CD4-positive, alpha-beta T cell treated with Interleukin-10 for 1 hour (primary cell): Measurements from ENCODE around the gene UBN1.

Experiments
- DNase-seq: peaks from one replicate; pipeline ENCODE4 v3.0.0-alpha.2; 2020

UBN1 gene

DNA sequence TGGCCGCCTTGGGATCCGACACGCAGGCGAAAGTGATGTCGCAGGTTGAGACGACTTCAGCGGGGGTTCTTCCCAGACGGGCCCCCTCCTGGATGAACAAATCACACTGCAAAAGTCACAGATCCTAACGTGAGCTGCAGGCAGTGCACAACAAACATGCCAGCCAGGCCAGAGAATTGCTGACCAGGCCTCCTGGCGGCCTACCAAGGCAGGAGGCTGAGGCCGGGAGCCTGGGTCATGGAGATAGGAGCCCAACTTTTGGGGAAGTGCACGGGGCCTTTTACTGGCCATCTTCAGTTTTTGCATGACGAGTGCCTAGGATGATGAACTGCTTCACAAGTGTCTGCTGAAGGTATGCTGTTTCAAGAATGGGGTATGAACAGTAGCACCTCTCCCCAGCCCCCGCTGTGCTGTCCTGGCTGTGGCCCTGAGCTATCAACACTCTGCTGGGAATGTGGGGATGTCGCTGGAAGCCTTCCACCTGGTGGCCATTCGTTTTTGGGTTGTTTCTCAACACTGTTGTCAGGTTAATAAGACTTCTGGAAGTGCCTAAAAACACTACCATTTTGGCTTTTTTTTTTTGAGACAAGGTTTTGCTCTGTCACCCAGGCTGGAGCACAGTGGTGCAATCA, 32.6 kb upstream of the UBN1 start:
- no peak for DNase-seq

DNA sequence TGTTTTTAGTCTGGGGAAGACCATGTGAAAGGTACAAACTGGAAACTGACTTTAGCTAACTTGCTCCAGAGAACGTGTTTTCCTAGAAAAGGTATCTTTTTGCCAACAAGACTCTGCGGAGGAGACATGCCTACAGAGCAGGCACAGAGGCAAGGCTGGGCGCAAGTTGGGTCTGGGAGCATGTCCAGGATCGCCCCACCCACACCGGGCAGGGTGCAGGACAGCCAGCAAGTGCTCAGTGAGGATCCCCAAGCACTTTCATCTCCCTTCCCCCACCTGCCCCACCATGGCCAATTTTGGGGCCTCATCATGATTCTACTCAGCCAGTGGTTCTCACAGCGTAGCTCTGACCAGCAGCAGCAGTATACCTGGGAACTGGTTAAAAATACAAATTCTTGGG, 26.6 kb upstream of the UBN1 start:
- no peak for DNase-seq

DNA sequence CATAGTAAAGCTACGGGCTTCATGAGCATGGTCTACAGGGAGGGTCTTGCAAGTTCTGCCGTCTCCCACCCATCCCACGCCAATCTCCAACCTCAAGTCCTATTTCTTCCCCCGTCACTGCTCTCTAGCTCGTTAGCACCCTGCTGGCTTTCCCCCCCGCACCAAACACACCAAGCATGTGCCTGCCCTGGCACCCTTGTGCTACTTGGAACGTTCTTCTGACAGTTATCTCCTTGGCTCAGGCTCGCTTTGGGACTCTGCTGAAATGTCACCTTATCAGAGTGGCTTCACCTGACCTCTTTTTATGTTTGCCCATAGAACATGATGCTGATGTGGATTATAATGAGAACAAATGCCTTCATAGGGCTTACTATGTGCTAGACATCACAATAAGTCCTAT, 22.1 kb upstream of the UBN1 start:
- no peak for DNase-seq

DNA sequence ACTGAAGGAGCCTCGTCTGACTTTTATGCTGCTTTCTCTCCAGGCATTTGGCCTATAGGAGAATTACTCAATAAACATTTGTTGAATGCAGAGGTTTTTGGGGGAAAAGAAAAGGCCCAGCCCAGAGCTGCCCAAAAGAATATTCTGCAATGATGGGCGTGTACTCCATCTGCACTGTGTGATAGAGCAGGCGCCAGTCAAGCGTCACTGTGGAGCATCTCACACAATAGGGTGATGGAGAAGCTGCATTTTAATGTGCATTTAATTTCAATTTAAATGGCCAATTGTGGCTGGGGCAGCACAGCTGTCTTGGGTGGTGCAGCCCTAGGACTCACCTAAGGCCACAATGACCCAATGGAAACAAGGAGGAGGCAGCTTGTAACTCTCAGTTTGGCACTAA, 20.8 kb upstream of the UBN1 start:
- DNase-seq: no peak

DNA sequence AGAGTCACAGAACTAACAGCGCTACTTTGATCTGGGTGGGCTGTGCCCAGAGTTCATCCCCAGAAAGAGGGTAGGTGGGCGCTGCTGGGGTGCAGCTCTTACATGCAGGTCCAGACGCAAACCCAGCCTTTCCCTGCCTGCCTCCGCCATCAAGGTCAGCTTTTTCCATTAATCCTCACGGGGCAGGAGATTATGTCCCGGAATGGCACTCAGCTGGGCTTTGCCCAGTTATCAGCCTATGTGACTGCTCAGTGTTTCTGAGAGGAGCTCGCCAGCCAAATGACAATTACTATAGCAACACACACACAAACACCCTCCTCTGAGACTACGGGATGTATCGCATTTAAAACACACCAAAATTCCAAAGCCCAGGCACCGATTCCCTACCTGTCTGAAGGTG, 20.3 kb upstream of the UBN1 start:
- no peak for DNase-seq

DNA sequence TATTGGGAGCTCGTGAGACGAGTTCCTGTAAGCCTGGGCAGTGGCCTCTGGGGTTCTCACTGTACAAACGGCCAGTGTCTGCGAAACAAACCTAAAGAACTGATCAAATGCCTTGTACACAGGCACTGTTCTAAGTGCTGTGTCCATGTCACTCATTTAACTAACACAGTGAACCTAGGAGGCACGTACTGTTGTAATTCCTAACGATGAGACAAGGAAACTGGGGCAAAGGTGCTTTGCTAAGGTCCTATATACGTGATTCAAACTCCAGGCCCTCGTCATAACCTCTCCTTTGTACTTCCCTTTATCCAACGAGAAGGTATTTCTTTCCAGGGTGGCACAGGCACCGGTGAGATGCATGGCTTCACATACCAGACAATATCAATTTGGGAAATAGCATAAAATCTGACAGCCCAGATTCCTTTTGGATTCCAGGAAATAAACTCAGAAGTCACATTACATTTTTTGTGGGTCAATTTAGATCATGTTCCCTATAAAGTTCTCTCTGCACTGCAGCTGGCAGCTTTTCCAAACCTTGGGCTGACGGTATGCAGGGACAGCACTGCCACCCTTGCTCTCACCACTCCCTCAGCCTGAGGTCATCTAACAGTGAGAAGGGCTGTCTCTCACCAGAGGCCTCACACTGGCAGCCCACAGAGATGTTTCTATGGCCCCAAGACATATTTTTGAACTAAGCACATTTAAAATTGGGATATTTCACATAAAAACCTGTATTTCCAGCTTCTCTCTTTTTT, 18.5 kb upstream of the UBN1 start:
- no peak for DNase-seq

DNA sequence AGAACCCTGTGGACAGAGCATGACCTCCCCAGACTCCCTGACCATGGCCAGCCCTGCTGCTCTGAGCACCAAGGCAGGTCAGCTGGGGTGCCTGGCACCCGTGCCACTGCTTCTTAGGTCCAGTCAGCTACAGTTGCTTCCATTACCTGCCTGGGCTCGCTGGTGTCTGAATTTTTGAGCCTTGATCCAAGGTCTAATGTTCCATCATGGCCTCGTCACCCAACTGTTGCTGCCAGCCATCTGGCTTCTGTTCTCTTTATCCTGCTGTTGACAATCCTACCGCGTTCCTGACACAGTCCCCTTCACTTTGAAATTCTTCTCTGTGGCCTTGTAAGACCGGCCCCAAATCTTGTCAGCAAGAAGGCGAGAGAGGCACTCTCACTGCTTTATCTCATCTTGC, 16.9 kb upstream of the UBN1 start:
- DNase-seq: no peak

DNA sequence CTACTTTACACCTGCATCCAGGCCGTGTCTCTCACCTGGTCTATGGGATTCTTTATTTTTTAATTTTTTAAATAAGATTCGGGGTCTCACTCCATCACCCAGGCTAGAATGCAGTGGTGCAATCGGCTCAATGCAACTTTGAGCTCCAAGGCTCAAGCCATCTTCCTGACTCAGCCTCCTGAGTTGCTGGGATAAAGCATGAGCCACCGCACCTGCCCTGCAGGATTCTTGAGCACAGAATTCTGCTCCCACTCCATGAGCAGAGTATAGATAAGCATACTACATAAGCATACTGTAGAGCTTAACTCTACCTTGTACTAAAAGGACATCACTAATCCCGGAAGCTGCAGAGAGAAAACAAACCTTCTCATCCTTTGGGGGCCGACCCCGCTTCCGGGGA, 15.7 kb upstream of the UBN1 start:
- DNase-seq: no peak

DNA sequence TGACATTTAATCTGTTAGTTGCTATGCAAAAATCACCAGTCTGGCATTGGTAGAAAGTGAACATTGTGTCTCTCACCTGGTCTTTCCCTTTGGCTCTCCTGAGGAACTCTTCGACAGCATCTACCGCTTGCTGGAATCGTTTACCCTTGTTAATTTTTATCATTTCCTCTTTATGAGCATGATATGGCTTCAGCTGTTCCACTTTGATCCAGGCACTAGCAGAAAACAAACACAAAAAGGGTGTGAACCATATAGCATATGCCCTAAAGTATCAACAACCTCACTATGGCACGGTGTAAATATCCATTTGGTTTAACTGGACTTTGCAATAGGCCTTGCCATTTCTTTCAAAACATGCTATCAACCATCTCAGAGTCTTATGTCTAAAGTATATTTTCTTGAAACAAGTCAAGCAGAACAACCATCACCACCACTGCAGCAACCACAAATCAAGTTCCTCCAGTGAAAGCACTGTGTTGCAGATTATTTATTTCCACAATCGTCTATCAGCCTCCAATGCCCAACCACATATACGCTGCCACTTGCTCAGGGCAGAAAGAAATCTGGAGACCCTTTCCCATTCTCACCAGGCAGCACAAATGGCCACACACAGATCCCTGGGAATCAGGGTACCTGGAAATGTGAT, 14.5 kb upstream of the UBN1 start:
- no peak for DNase-seq

DNA sequence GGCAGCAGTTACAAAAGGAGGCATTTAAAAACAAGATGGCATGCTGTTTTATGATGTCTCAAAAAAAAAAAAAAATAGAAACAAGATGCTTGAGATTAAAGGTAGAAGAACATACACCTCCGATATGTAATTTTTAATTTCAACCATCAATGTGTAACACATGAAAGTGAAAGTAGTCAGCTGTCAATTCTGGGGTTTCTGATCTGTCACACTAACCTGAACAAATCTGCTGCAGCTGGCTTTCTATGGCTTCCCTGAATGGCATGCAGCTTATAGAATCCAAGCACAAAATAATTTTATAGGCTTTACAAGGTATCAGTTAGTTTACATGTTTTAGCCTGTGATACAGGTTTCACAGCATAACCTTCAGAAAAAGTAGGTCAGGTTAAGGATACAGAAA, 13.7 kb upstream of the UBN1 start:
- no peak for DNase-seq

DNA sequence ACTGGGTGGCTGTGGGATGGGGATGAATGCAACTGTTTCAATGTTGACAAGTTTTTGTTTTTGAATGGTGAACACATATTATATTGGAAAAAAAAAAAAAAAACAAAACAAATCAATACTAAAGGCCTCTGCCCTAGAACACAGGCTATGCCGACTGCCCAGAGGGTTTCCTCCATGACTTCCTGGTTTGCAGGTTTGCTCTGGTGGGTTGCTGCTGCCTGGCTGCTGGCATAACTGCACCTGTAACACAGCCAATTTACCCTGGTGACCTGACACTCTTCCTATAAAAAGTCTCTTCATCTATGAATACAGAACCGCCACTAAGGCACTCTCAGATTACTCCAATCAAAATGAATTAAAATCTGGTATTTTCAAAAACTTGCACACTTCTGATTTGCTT, 10.6 kb upstream of the UBN1 start:
- no peak for DNase-seq

DNA sequence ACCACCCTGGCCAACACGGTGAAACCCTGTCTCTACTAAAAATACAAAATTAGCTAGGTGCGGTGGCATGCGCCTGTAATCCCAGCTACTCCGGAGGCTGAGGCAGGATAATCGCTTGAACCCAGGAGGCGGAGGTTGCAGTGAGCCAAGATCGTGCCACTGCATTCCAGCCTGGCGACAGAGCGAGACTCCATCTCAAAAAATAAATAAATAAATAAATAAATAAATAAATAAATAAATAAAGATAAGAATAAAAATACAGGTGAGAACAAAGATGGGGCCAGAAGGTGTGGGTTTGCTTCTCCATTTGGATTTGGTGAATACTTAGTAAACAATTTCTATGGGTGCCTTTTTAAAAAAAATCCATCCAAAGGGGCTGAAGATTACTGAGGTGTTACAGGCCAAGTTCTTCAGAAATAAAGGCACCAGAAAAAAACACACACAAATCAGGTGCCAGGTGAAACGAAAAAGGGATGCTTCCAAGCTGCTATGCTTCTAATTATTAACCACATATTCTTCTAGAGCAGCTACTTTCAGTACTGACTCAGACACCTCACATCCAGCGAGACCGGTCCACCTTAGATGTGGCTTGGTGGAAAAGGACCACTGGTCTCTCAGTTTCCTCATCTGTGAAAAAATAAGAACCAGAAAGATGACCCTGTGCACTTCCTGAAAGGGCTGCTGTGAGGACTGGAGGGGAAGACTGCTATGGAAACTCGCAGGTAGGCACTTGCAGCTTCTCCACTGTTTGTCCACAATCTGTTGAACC, 9.4 kb upstream of the UBN1 start:
- DNase-seq: no peak

DNA sequence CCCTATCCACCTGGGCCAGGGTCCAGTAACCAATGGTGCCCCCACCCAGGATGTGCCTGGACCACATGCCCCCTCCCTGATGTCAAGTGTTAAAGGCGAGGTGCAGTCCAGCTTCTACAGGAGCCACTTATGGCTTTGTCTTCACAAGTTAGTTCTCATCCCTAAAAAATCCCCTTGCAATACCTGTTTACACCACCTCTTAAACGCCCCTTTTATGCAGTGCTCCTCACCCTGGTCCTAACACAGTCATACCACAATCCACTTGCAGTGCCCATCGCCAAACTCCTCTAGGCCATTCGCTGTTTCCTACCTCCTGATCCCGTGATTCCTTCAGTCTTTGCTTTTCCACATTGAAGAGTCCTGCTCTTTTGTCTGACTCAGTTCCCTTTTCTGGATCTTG, 7.3 kb upstream of the UBN1 start:
- DNase-seq: no peak

DNA sequence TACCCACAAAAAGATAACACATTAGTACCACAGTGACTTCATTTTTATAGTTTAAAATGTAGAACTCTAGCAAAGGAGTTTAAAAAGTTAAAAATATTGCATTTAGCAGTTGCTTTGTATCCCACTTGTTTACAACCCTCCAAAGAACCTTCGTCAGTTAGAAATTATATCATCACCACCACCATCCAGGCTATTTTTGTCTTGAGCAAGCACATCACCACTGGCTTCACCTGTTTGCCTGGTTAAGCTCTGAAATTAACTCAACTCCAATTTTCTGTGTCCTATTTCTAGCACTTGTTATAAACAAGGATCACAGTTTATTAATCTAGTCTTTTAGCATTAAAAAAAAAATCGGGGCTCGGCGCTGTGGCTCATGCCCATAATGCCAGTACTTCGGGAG, 6.3 kb upstream of the UBN1 start:
- no peak for DNase-seq

DNA sequence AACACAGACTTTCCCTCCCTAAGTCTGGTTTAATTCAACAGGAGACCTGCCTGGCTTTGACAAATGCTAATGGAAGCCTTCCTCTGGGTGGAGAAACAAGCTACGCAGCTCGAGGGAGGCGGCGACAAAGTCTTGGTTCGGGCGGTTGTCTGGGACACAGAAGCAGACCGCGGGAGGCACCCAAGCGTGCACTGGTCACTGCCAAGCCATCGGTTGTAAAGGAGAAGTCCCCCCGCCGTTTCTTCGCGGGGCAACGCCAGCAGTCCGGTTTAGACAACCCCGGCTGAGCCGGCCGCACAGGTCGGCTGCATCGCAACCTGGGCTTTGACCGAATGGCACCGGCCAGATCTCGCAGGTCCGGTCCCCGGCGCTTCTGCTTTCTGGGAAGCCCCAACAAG, 779 bp upstream of the UBN1 start:
- DNase-seq: peak; percentile 29

DNA sequence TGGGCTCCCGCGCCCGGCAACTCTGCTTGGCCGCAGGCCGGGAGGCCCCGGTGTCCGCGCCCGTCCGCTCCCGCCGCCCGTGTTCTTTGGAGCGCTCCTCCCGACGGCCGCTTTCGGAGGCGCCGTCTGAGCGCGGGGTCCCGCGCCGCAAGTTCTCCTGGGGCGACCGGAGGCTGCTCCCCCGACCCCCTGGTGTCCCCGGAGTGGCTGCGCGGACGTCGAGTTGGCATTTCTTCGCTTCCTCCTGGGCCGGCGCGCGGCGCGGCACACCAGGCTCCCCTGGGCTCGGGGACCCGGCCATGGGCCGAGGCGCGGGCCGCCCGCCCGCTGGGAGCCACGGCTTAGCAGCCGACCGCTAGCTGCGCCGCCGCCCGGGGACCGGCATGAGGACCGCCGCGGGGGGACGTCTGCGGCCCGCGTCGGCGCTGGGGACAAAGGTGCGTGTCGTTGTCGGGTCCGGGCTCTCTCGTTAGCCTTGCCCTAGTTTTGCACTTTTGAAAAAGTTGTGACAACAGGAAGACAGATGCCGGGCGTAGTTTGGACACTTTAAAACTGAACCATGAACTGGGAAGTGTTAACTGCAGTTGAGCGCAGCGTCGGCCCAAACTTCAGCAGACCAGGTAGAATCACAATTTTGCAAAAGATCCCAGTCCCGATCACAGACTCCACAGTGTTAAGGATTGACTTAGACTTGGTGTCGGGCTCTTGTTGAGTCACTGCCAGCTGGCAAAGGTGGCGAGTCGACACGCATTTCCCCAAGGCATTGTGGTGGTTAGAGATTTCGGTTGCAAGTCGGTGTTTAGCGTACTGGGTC, 700 bp downstream of the UBN1 start:
- peak; percentile 33 for DNase-seq

DNA sequence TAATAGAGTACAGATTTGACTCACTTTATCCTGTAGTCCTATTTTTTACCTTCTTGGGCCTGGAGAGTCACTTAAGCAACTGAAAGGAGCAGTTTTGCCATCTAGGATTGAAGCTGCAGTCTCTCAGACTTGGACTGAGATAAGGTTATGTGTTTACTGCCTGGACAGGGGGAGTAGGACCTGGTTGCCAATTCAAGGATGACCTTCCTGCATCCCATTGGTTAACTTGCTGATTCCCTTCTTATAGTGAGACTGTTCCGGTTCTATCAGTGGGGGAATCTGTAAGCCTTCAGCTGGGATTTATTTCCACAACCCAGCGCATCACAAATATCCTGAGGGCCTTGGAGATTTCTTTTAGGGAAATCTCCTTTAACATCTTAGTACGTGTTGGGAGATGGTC, 2.9 kb downstream of the UBN1 start:
- no peak for DNase-seq

DNA sequence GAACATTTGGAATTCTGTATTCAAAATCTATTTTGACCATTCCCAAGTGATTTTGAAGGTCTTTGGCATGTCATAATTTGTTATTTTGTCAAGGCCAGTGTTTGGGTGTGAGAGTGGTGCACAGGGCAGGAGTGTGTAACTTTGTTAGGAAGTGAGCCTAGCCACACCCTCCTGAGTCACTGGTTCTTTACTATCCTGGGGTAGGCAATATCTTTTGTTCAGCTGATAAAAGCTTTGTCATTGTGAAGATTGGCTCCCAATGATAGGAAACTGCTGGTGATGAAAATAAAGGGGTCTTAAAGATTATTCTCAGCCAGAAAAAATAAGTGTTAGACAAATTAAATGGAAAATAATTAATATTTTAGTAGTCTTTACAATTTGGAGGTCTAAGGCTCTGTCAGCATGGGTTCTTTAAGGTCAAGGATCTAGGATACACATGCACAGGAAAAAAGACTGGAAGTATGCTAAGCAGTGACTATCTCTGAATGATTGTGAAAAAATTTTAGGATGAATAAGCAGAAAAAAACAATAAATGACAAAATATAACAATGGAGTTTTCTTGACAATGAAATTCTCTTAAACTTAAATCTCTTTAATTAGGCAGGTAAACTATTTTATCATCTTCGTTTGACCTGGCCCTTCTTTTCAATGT, 5.1 kb downstream of the UBN1 start:
- DNase-seq: no peak

DNA sequence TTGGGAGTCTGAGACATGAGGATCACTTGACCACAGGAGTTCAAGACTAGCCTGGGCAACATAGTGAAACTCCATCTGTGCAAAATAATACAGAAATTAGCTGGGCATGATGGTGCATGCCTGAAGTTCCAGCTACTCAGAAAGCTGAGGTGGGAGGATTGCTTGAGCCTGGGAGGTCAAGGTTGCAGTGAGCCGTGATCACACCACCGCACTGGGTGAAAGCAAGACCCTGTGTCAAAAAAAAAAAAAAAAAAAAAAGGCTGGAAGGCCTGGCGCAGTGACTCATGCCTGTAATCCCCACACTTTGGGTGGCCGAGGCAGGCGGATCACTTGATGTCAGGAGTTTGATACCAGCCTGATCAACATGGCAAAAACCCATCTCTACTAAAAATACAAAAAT, 8.1 kb downstream of the UBN1 start:
- no peak for DNase-seq

DNA sequence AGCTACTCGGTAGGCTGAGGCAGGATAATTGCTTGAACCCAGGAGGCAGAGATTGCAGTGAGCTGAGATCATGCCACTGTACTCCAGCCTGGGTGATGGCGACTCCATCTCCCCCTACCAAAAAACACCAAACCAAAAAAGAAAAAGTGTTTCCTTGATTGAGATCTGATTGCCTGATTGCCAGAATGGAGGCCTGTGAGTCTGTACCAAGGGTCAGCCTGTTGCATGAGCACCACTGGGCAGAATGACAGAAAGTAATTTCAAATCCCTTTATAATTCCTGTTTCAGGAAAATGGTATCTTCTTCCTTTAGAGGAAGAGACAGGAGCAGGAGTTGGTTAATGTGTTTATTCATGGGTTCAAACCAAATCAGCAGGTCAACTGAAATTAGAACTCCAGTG, 8.5 kb downstream of the UBN1 start:
- DNase-seq: no peak

DNA sequence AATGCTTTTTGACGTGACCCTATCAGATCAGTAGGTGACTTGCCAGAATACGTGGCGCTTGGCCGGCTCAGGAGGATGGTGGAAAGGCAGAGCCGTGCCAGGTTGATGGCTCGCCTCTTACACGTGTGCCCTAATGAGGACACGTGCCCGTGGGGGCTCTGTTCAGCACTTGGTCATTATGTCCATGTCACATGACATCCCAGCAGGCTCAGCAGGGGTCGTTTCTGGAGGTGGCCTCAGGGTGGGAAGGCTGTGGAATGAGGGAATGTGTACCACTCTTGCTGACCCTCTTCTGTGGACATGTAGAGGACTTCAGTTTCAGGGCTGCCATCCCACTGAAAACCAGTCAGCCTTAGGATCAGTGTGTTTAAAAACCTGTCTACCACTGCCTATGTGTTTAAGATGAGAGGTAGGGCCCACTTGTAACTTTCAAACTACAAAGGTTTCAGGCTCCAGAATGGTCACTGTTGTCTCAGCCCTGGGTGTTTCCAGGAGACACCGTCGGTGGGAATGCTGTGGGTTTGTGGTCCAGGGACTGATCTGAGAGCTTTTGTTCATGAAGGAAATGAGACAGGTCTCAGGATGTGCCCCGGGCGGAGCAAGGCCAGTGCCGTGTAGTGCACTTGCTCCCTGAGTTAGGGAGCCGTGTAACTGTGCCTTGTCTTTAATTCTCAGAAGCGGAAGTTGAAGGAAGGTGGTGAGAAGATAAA, 12.1 kb downstream of the UBN1 start:
- no peak for DNase-seq

DNA sequence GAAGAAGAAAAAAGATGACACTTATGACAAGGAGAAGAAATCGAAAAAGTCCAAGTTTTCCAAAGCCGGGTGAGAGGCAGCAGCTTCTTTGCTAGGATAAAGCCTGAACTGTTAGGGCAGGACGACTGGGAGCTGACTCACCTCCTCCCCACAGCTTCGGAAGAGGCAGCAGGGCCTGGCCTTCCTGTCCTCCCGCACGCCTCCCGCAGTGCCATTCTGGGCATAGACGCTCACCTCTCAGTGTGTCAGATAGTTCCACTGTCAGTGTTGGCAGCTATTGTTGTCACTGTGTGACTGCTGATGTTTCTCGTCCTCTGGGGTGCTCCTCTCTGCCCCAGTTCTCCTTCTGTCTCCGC, 12.6 kb downstream of the UBN1 start:
- no peak for DNase-seq
